HepG2 (cell line): ENCODE data around the gene CLEC3A. TPM values are rescaled to one million over a fixed set of nuclear protein-coding genes. Genes with fewer than 3 reads are reported as not detected.

Source experiments
- ARID2 ChIP-seq: sonication (generic); formaldehyde crosslinking; IDR thresholded peaks from 2 replicates; pipeline ENCODE4 v1.8.1; 2022; ENCODE audit warnings: mild to moderate bottlenecking, missing genetic modification reagents, borderline replicate concordance
- EED ChIP-seq: sonication (generic); formaldehyde crosslinking; IDR thresholded peaks from 2 replicates; pipeline ENCODE4 v1.5.0; 2020; ENCODE audit warnings: mild to moderate bottlenecking, missing genetic modification reagents
- EP300 ChIP-seq, 3 experiments: sonication (generic) in 1 of 3; formaldehyde crosslinking in 1 of 3; IDR thresholded peaks; 2 replicates each; pipeline versions ENCODE4 v1.5.1 to v1.6.1; 2011 to 2020; ENCODE audit warnings: low read depth in 2 of 3, low read length in 2 of 3, borderline replicate concordance in 1 of 3, improper control_type of control experiment in 1 of 3, mild to moderate bottlenecking in 1 of 3, missing genetic modification reagents in 1 of 3, moderate library complexity in 1 of 3
- FOSL1 ChIP-seq: sonication (generic); formaldehyde crosslinking; IDR thresholded peaks from 2 replicates; pipeline ENCODE4 v1.9.0; 2021; ENCODE audit warnings: missing genetic modification reagents, borderline replicate concordance
- GRHL1 ChIP-seq: sonication (generic); formaldehyde crosslinking; conservative IDR thresholded peaks from 2 replicates; pipeline ENCODE4 v1.8.0; 2022; ENCODE audit warnings: missing genetic modification reagents
- MIER2 ChIP-seq: IDR thresholded peaks from 2 replicates; pipeline ENCODE4 v1.6.1; 2016; ENCODE audit warnings: missing biosample characterization, missing genetic modification reagents
- SNAPC4 ChIP-seq: sonication (generic); formaldehyde crosslinking; IDR thresholded peaks from 2 replicates; pipeline ENCODE4 v1.4.0; 2020; ENCODE audit warnings: mild to moderate bottlenecking, missing genetic modification reagents
- SP1 ChIP-seq, 2 experiments: fragments of 450-650 bp in 1 of 2; sonication (generic) in 1 of 2; formaldehyde crosslinking in 1 of 2; IDR thresholded peaks; 2 replicates each; pipeline versions ENCODE4 v1.4.0 to v1.6.1; 2016 to 2020; ENCODE audit warnings: missing genetic modification reagents in 1 of 2
- SRF ChIP-seq: IDR thresholded peaks from 2 replicates; pipeline ENCODE4 v1.6.1; 2011; ENCODE audit warnings: mild to moderate bottlenecking, low read depth, low read length, moderate library complexity
- THRA ChIP-seq: sonication (generic); formaldehyde crosslinking; IDR thresholded peaks from 2 replicates; pipeline ENCODE4 v1.4.0; 2020; ENCODE audit warnings: missing genetic modification reagents, borderline replicate concordance
- TOPORS ChIP-seq: sonication (generic); formaldehyde crosslinking; IDR thresholded peaks from 2 replicates; pipeline ENCODE4 v1.8.0; 2023; ENCODE audit warnings: mild to moderate bottlenecking, missing genetic modification reagents
- USF2 ChIP-seq, 2 experiments: sonication (generic) in 1 of 2; formaldehyde crosslinking in 1 of 2; IDR thresholded peaks; 2 replicates each; pipeline versions ENCODE4 v1.5.1 to v1.6.1; 2011 to 2020; ENCODE audit warnings: borderline replicate concordance in 1 of 2, low read depth in 1 of 2, low read length in 1 of 2, mild to moderate bottlenecking in 1 of 2, missing genetic modification reagents in 1 of 2, moderate library complexity in 1 of 2
- ZKSCAN5 ChIP-seq: sonication (generic); formaldehyde crosslinking; IDR thresholded peaks from 2 replicates; pipeline ENCODE4 v1.5.1; 2020; ENCODE audit warnings: mild to moderate bottlenecking, missing genetic modification reagents
- ZNF431 ChIP-seq: sonication (generic); formaldehyde crosslinking; IDR thresholded peaks from 2 replicates; pipeline ENCODE4 v1.9.0; 2022; ENCODE audit warnings: missing genetic modification reagents, low read depth, mild to moderate bottlenecking, borderline replicate concordance
- ZNF782 ChIP-seq: sonication (generic); formaldehyde crosslinking; IDR thresholded peaks from 2 replicates; pipeline ENCODE4 v1.4.0; 2020; ENCODE audit warnings: missing genetic modification reagents, mild to moderate bottlenecking, borderline replicate concordance
- ZNF788 ChIP-seq: sonication (generic); formaldehyde crosslinking; IDR thresholded peaks from 2 replicates; pipeline ENCODE4 v1.5.0; 2020; ENCODE audit warnings: mild to moderate bottlenecking, missing genetic modification reagents, borderline replicate concordance
- polyA plus RNA-seq, 8 experiments: library from polyadenylated mRNA; depleted of rRNA in 3 of 8; stranded (reverse) in 7 of 8; unstranded in 1 of 8; fragments of >200 nt; fragmentation: Illumina TruSeq in 4 of 8; extraction: Trizol in 4 of 8; gene quantifications; 2 replicates each; pipeline versions ENCODE4 v1.2.1 to v1.2.3, GENCODE V29; 2011 to 2016; ENCODE audit warnings: low read depth in 4 of 8, missing spikeins in 1 of 8, mixed read lengths in 1 of 8; ENCODE audit not compliant: insufficient read depth in 1 of 8
- total RNA-seq, 5 experiments: library from RNA; depleted of rRNA; stranded (reverse); fragments of >200 nt; fragmentation: Illumina TruSeq; extraction: Trizol; gene quantifications; 2 replicates each; pipeline ENCODE4 v1.2.3, GENCODE V29; 2016; ENCODE audit warnings: low read depth in 1 of 5

CLEC3A gene
- total and polyA plus RNA-seq, 2 of the 13 experiments (the other 11 are each of a cell fraction or from before 2014, with no cell fraction given): not detected

DNA sequence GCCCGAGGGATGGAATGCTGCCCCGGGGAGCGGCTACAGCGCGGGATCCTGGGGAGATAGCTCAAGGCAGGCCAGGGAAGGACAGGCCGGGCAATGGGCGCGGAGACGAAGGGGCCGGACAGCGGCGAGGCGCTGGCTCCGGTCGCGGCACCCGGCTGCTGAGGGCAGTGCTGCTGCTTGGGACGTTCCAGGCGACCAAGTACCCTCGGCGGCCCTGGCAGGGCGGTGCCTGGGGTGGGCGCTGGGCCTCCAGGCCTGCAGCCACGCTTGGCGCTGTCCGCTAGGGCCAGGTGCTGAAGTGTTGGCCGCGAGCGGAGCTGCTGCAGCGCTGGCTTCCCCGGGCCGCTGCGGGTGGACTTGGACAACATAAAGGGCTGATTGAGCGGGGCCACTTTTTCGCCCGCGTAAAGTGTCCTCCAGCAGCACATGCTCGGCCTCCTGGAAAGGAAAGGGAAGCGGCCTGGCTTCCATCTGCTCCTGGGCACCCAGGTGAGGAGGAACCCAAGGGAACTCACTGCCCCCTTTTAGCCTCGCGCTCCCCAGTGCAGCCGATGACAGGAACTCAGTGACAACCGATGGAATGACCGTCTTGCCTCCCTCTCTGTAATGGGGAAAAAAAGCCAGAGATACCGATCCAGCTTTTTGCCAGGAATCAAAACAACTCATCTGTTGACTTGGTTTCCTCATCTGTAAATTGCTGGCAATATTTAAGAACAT, 23.7 kb downstream of the CLEC3A start (continued):
- TF ChIP-seq EED (peak; percentile 99), ZKSCAN5 (no peak), SNAPC4 (peak; percentile 88; the same call in 1 of the 2 replicates), MIER2 (CRISPR knock-in tag) (peak; percentile 100), FOSL1 (peak; percentile 71), SP1 (IDR thresholded peaks at IDR 0.05) (no peak), SP1 (CRISPR knock-in tag; IDR thresholded peaks at IDR 0.05) (peak; percentile 54; the same call in 1 of the 2 replicates), EP300 (IDR thresholded peaks at IDR 0.05; ENCODE audit: low read depth in 2 of 2, low read length in 2 of 2) (no peak), EP300 (CRISPR knock-in tag; IDR thresholded peaks at IDR 0.05; ENCODE audit: borderline replicate concordance) (no peak), ARID2 (peak; percentile 100), THRA (CRISPR knock-in tag) (peak; percentile 96), GRHL1 (CRISPR knock-in tag) (no peak; the same call in 1 of the 2 replicates), ZNF431 (CRISPR knock-in tag) (peak; percentile 99), USF2 (IDR thresholded peaks at IDR 0.05; ENCODE audit: low read depth, low read length) (no peak), USF2 (CRISPR knock-in tag; IDR thresholded peaks at IDR 0.05; ENCODE audit: borderline replicate concordance) (peak; percentile 25; the same call in 1 of the 2 replicates), ZNF782 (peak; percentile 99), ZNF788 (CRISPR knock-in tag) (peak; percentile 98), SRF (no peak), TOPORS (CRISPR knock-in tag) (peak; percentile 100)
